ENCODE results near the gene PDK4.
A peak's percentile ranks its signal among the peaks of the same experiment; 100 is the strongest.
"Not testable (repeated sequence)": the region's sequence is repeated elsewhere in the genome, so short reads cannot be mapped to it uniquely, and the experiment has no call there.

PDK4 gene

GRCh38 chr7:95621404-95621803 is 25.1 kb upstream of the PDK4 start:
- no peak overlapping the region for H3K4me2 ChIP-seq (ENCODE audit: low read length)
- peaks cover 10% of the 10 kb centered on the region for H3K27me3 ChIP-seq (ENCODE audit: control insufficient read depth, insufficient read depth, low read length)

GRCh38 chr7:95620631-95621030 is 24.3 kb upstream of the PDK4 start:
- Histone ChIP-seq H3K9ac (ENCODE audit: low read depth, low read length) (no peak overlapping the region), H3K9me3 (replicated peaks; ENCODE audit: low read length) (no peaks in the 10 kb centered on the region), H3K4me1 (ENCODE audit: control insufficient read depth, insufficient read depth, low read length) (no peaks in the 10 kb centered on the region), H3K4me3 (ENCODE audit: low read length) (no peak overlapping the region), H3K4me2 (ENCODE audit: low read length) (no peak overlapping the region), H3K27me3 (ENCODE audit: control insufficient read depth, insufficient read depth, low read length) (peaks cover 10% of the 10 kb centered on the region), H3K36me3 (ENCODE audit: insufficient read depth, low read length) (no peaks in the 10 kb centered on the region)

More at GRCh38 chr7:95621404-95621803, 25.1 kb upstream of the PDK4 start:
- H3K9ac ChIP-seq (ENCODE audit: low read depth, low read length) = no peak overlapping the region
- no peaks in the 10 kb centered on the region for H3K9me3 ChIP-seq (replicated peaks; ENCODE audit: low read length)
- H3K4me1 ChIP-seq (ENCODE audit: control insufficient read depth, insufficient read depth, low read length) = no peaks in the 10 kb centered on the region
- no peak overlapping the region for H3K4me3 ChIP-seq (ENCODE audit: low read length)
- H3K36me3 ChIP-seq (ENCODE audit: insufficient read depth, low read length) = no peaks in the 10 kb centered on the region

- H3K27me3 ChIP-seq (ENCODE audit: control insufficient read depth, insufficient read depth, low read length) = peaks cover 10% of the 10 kb centered on the region
- no peaks in the 10 kb centered on the region for H3K9me3 ChIP-seq (replicated peaks; ENCODE audit: low read length)
- H3K4me2 ChIP-seq (ENCODE audit: low read length) = no peak overlapping the region
- no peaks in the 10 kb centered on the region for H3K36me3 ChIP-seq (ENCODE audit: insufficient read depth, low read length)
- no peaks in the 10 kb centered on the region for H3K4me1 ChIP-seq (ENCODE audit: control insufficient read depth, insufficient read depth, low read length)
- H3K4me3 ChIP-seq (ENCODE audit: low read length) = no peak overlapping the region
- no peak overlapping the region for H3K9ac ChIP-seq (ENCODE audit: low read depth, low read length)
These were observed 23.6 kb upstream of the PDK4 start for GRCh38 chr7:95619921-95620320.

- Histone ChIP-seq H3K4me3 (ENCODE audit: low read length) (no peak overlapping the region), H3K36me3 (ENCODE audit: insufficient read depth, low read length) (no peaks in the 10 kb centered on the region), H3K27me3 (ENCODE audit: control insufficient read depth, insufficient read depth, low read length) (peaks cover 11% of the 10 kb centered on the region), H3K9ac (ENCODE audit: low read depth, low read length) (no peak overlapping the region), H3K4me2 (ENCODE audit: low read length) (no peak overlapping the region), H3K4me1 (ENCODE audit: control insufficient read depth, insufficient read depth, low read length) (no peaks in the 10 kb centered on the region), H3K9me3 (replicated peaks; ENCODE audit: low read length) (no peaks in the 10 kb centered on the region)
These were observed 23.2 kb upstream of the PDK4 start for GRCh38 chr7:95619517-95619916.

GRCh38 chr7:95614442-95614940 is 18.2 kb upstream of the PDK4 start:
- H3K36me3 ChIP-seq (ENCODE audit: insufficient read depth, low read length) = no peaks in the 10 kb centered on the region
- no peaks in the 10 kb centered on the region for H3K9me3 ChIP-seq (replicated peaks; ENCODE audit: low read length)
- H3K4me2 ChIP-seq (ENCODE audit: low read length) = no peak overlapping the region
- no peak overlapping the region for H3K4me3 ChIP-seq (ENCODE audit: low read length)
- no peak overlapping the region for H3K9ac ChIP-seq (ENCODE audit: low read depth, low read length)
- H3K4me1 ChIP-seq (ENCODE audit: control insufficient read depth, insufficient read depth, low read length) = peaks cover 5% of the 10 kb centered on the region
- H3K27me3 ChIP-seq (ENCODE audit: control insufficient read depth, insufficient read depth, low read length) = peaks cover 16% of the 10 kb centered on the region

GRCh38 chr7:95611224-95611623 is 14.9 kb upstream of the PDK4 start:
- H3K27me3 ChIP-seq (ENCODE audit: control insufficient read depth, insufficient read depth, low read length) = peaks cover 16% of the 10 kb centered on the region
- no peak overlapping the region for H3K4me3 ChIP-seq (ENCODE audit: low read length)
- no peak overlapping the region for H3K9ac ChIP-seq (ENCODE audit: low read depth, low read length)
- no peaks in the 10 kb centered on the region for H3K36me3 ChIP-seq (ENCODE audit: insufficient read depth, low read length)
- H3K4me1 ChIP-seq (ENCODE audit: control insufficient read depth, insufficient read depth, low read length) = peaks cover 20% of the 10 kb centered on the region
- H3K4me2 ChIP-seq (ENCODE audit: low read length) = no peak overlapping the region
- H3K9me3 ChIP-seq (replicated peaks; ENCODE audit: low read length) = no peaks in the 10 kb centered on the region

- H3K36me3 ChIP-seq (ENCODE audit: insufficient read depth, low read length) = no peaks in the 10 kb centered on the region
- H3K9ac ChIP-seq (ENCODE audit: low read depth, low read length) = no peak overlapping the region
- H3K4me1 ChIP-seq (ENCODE audit: control insufficient read depth, insufficient read depth, low read length) = peaks cover 20% of the 10 kb centered on the region
- H3K4me3 ChIP-seq (ENCODE audit: low read length) = peak overlapping the region; percentile 18
- H3K4me2 ChIP-seq (ENCODE audit: low read length) = peak overlapping the region; percentile 63
- no peaks in the 10 kb centered on the region for H3K9me3 ChIP-seq (replicated peaks; ENCODE audit: low read length)
- peaks cover 14% of the 10 kb centered on the region for H3K27me3 ChIP-seq (ENCODE audit: control insufficient read depth, insufficient read depth, low read length)
These were observed 13.1 kb upstream of the PDK4 start for GRCh38 chr7:95609277-95609971.

GRCh38 chr7:95608359-95609173 is 12.2 kb upstream of the PDK4 start:
- peak overlapping the region; percentile 18 for H3K4me3 ChIP-seq (ENCODE audit: low read length)
- H3K4me2 ChIP-seq (ENCODE audit: low read length) = peak overlapping the region; percentile 63
- peaks cover 9% of the 10 kb centered on the region for H3K27me3 ChIP-seq (ENCODE audit: control insufficient read depth, insufficient read depth, low read length)
- H3K36me3 ChIP-seq (ENCODE audit: insufficient read depth, low read length) = no peaks in the 10 kb centered on the region
- H3K9ac ChIP-seq (ENCODE audit: low read depth, low read length) = no peak overlapping the region
- H3K4me1 ChIP-seq (ENCODE audit: control insufficient read depth, insufficient read depth, low read length) = peaks cover 20% of the 10 kb centered on the region
- H3K9me3 ChIP-seq (replicated peaks; ENCODE audit: low read length) = no peaks in the 10 kb centered on the region

- H3K4me3 ChIP-seq (ENCODE audit: low read length) = no peak overlapping the region
These were observed 11.2 kb upstream of the PDK4 start for GRCh38 chr7:95607561-95607960.

GRCh38 chr7:95605275-95605674 is 9.0 kb upstream of the PDK4 start:
- H3K4me1 ChIP-seq (ENCODE audit: control insufficient read depth, insufficient read depth, low read length) = peaks cover 20% of the 10 kb centered on the region
- no peaks in the 10 kb centered on the region for H3K36me3 ChIP-seq (ENCODE audit: insufficient read depth, low read length)
- H3K9ac ChIP-seq (ENCODE audit: low read depth, low read length) = no peak overlapping the region
- no peak overlapping the region for H3K4me2 ChIP-seq (ENCODE audit: low read length)
- peaks cover 14% of the 10 kb centered on the region for H3K27me3 ChIP-seq (ENCODE audit: control insufficient read depth, insufficient read depth, low read length)
- no peaks in the 10 kb centered on the region for H3K9me3 ChIP-seq (replicated peaks; ENCODE audit: low read length)
- H3K4me3 ChIP-seq (ENCODE audit: low read length) = no peak overlapping the region

More at GRCh38 chr7:95607561-95607960, 11.2 kb upstream of the PDK4 start:
- H3K4me1 ChIP-seq (ENCODE audit: control insufficient read depth, insufficient read depth, low read length) = peaks cover 20% of the 10 kb centered on the region
- no peaks in the 10 kb centered on the region for H3K36me3 ChIP-seq (ENCODE audit: insufficient read depth, low read length)
- H3K9ac ChIP-seq (ENCODE audit: low read depth, low read length) = no peak overlapping the region
- H3K4me2 ChIP-seq (ENCODE audit: low read length) = no peak overlapping the region
- H3K9me3 ChIP-seq (replicated peaks; ENCODE audit: low read length) = no peaks in the 10 kb centered on the region
- H3K27me3 ChIP-seq (ENCODE audit: control insufficient read depth, insufficient read depth, low read length) = peaks cover 6% of the 10 kb centered on the region

GRCh38 chr7:95604811-95605210 is 8.5 kb upstream of the PDK4 start:
- H3K4me1 ChIP-seq (ENCODE audit: control insufficient read depth, insufficient read depth, low read length) = peaks cover 18% of the 10 kb centered on the region
- peaks cover 18% of the 10 kb centered on the region for H3K27me3 ChIP-seq (ENCODE audit: control insufficient read depth, insufficient read depth, low read length)
- H3K36me3 ChIP-seq (ENCODE audit: insufficient read depth, low read length); H3K4me3 ChIP-seq (ENCODE audit: low read length); H3K4me2 ChIP-seq (ENCODE audit: low read length); H3K9ac ChIP-seq (ENCODE audit: low read depth, low read length); H3K9me3 ChIP-seq (replicated peaks; ENCODE audit: low read length): not testable (repeated sequence)

Measured in skeletal muscle satellite cell (primary cell).